Activated CD4-positive, alpha-beta T cell treated with anti-CD3 and anti-CD28 coated beads, Interleukin-2, amount 50 U/mL, for 4 hours (primary cell): ENCODE measurements around the gene SUN3.
A peak's percentile ranks its signal among the peaks of the same experiment; 100 is the strongest.
"Not testable (repeated sequence)": the region's sequence is repeated elsewhere in the genome, so short reads cannot be mapped to it uniquely, and the experiment has no call there.

ENCODE experiments used
- DNase-seq, 2 experiments: peaks; one replicate each; pipeline ENCODE4 v3.0.0-alpha.2; 2020

Gene SUN3

DNA sequence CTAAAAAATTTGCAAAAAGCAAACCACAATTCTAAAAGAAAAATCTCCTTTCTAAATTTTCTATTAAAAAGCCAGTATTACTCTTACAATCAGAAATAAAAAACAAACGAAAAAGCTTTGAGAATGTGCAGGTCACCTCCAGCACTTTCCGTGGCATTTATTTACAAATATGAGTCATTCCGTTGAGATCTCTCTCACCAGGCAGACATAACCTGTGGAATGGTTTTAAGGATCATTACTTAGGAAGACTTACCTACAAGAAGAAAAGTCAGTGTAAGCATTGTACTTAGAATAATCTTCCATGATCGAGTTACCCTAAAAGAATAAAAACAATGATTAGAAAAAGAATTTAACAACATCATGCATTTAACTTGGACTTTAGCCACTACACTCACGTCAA is 3.3 kb downstream of the SUN3 start:
- DNase-seq: no peak

DNA sequence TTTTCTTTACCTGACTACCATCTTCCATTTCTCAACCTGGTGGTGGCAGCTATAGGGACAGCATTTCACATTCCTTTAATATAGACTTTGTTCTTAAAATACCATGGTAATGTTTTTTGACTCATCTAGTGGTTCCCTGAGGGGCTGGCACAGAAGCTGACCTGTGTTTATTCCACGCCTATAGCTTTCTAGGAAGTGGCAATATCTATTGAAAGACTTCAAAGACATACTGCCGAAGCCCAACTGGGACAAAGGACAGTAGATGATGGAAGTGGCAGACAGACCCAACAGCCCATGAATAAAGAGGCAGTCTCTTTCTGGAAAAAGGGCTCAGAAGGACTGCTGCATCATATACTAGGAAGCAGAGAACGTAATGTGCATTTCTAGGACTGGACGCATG is 11.2 kb downstream of the SUN3 start:
- no peak for DNase-seq

DNA sequence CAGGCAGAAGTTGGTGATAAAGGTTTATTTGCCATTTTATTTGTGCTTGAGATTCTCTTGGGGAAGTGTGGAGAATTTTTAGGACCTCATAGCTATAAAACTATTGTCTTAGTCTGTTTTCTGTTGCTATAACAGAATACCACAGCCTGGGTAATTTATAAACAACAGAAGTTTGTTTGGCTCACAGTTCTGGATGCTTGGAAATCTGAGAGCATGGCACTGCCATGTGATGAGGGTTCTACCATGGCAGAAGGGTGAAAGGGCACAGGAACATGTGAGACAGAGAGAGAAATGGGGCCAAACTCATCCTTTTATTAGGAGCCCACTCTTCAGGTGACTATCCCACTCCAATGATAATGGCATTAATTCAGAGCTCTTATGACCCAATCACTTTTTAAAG is 12.3 kb downstream of the SUN3 start:
- DNase-seq: no peak

DNA sequence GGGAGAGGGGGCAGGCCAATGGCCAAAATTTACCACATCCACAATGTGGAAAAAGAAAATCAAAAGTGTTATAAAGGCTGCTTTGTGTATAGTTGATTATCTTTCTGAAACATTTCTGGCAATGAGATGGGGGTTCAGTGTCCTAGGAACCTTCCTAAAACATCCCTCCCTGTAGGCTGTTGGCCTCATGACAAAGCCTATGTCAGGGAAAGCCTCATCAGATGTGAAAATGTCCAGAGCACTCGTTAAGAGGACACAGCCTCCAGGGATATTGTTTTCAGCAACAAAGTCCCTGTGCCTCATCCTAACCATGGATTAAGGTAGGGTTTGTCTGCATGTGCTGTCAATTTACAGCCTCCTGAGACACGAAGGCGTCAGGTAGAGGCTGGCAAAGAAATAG is 17.0 kb downstream of the SUN3 start:
- DNase-seq: no peak

DNA sequence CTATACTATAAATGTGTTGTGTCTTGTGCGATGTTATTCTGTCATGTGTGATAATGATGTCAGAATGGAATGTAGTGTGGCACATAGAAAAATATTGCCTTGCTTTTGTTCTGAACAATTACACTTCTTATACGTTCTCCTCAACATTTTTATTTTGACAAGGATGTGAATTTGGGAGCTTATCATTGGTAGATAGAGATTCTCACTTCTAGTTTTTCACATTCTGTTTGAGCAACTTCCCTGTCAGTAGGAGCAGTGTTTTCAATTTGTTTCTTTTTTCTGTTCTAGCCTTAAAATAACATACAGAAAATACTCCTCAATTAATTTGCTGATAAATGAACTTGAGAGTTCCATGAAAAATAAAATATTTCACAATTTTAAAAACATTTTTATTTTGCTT is 17.6 kb downstream of the SUN3 start:
- no peak for DNase-seq

DNA sequence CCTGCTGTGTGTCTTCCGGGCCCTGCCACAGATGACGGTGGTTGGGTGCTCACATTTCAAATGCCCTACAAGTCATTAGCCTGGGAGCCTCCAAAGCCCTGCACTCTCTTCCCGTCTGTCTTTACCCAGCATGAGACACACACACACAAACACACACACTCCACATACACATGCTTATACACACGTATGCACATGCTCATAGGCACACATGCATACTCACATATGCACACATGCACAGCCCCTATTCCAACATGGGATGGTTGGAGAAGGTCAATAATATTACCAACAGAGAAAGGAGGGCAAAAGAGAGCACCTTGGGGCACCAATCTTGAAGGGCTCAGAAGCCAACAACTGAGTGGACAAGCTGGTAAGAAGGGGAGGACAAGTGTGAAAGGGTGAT is 19.0 kb downstream of the SUN3 start:
- DNase-seq: no peak

DNA sequence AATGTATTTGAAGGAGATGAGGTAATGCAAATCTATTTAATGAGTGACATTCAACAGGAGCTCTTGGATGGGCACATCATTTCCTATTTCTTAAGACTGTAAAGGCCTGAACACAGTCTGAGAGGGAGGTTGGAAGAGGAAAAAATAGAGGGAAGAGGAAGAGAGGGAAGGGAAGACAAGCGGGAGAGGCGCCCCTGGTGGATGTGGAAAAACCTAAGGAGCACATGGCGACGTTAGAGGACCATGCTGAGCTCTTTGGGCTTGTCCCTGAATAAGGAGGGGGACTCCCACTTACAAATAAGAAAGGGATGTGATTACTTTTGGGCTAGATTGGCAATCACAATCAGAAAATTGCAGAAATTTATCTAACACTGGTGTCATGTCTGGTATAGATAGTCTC is 19.6 kb downstream of the SUN3 start:
- no peak for DNase-seq

DNA sequence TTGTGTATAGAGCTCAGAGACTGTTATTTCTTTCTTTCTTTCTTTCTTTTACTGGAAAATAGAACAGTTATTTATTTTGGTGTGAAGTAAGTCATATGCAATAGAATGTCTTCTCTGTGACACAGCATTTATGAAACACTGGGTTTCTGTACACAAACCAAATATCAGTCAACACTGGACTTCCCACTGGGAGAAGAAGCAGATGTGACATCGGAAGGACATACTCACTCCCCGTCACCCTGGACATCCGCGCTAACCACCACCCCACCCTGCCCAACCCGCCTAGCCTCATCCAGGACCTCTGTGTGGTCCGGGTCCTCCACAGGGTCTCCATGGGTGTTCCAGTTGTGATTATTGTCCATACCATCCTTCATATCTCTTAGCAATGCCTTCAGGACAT is 22.0 kb downstream of the SUN3 start:
- DNase-seq: no peak

DNA sequence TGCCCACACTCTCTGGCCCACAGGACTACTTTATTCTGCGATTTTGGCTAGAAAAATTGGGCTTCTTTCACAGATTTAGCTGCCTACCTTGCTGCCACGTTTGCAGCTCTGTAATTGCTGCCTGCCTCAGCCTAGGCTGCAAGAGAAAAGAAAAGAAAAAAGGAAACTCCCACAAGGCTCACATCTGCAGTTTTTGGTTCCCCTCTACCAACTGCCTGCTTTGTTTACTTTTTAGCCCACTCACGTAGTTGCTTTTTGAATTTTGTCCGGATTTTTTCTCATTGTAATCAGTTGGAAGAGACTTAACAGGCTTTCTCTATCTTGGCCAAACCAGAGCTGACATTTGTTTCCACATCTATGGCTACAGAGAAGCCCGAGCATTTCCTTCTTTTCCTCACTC is 24.3 kb downstream of the SUN3 start:
- no peak for DNase-seq

DNA sequence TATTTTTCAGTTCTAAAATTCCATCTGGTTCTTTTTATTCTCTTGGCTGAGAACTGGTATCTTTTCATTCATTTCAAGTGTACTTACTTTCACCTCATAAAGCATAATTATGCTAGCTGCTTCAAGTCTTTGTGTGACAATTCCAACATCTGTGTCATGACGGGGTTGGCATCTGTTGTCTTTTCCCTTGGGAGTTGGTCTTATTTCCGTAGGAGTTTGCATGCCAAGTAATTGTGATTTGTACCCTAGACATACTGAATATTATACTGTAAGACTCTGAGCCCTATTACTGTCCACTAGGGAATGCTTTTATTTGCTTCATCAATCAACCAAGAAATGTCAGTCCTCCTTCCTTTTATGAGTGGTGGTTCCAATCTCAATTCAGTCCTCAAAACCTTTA is 24.9 kb downstream of the SUN3 start:
- DNase-seq: no peak

DNA sequence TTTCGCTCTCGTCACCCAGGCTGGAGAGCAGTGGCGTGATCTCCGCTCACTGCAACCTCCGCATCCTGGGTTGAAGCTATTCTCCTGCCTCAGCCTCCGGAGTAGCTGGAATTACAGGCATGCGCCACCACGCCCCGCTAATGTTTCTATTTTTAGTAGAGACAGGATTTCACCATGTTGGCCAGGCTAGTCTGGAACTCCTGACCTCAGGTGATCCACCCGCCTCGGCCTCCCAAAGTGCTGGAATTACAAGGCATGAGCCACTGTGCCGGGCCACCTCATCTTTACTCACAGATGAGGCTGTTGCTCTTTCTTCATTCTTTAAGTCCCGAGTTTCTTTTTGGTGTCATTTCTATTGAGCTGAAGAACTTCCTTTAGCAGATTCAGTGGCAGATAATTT is 28.7 kb downstream of the SUN3 start:
- not testable (repeated sequence) for DNase-seq

DNA sequence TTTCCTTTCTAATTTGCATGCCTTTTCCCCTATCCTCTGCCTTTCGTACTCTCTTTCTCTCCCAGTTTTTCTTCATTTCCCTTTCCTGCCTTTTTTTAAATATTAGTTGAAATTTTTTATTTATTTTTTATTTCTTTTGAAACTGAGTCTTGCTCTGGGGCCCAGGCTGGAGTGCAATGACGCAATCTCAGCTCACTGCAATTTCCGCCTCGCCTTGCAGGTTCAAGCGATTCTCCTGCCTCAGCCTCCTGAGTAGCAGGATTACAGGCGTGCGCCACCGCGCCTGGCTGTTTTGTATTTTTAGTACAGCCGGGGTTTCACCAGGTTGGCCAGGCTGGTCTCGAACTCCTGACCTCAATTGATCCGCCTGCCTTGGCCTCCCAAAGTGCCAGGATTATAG is 29.5 kb downstream of the SUN3 start:
- no peak for DNase-seq

DNA sequence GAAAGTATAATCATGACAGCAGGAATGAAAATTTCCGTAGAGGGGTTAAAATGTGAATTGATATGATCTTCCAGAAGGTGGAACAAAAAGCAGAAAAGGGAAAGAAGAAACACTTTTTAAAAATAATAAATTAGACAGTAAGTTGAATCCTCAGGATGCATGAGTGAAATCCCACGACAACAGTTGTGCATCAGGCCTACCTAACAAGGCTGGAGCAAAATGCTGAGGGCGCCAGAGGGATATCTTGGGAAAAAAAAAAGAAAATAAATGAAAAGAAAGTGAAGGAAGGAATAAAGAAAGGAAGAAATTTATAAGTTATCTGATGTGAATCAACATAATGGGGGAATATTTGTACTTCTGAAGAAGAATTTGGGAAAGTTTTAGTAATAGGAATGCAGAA is 36.5 kb downstream of the SUN3 start:
- no peak for DNase-seq

DNA sequence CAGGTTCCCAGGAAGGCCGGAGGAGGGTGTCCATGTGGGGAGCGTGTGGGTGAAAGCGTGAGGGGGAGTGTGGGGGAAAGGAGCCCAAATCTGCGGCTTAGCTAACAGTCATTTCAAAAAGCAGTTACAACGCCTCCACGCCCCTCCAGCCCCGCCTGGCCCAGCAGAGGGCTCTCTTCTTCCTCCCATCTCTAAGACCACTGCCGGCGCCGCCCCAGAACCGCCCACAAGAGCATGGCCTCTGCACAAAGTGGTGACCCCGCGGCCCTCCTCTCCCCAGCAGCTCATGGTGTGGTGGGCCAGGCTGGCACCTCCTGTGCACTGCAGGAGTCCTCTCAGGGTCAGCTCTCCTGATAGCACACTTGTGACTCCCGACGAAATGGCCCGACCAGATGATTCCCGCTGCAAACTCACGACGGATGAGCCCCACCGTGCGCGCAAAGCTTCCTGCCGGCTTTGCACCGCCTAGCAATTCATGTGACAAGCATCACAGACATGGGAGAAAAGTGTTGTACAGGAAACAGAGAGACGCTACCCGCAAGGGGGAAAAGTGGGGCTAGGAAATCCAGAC is 37.1 kb downstream of the SUN3 start:
- peak; percentile 83 to 84 for DNase-seq

DNA sequence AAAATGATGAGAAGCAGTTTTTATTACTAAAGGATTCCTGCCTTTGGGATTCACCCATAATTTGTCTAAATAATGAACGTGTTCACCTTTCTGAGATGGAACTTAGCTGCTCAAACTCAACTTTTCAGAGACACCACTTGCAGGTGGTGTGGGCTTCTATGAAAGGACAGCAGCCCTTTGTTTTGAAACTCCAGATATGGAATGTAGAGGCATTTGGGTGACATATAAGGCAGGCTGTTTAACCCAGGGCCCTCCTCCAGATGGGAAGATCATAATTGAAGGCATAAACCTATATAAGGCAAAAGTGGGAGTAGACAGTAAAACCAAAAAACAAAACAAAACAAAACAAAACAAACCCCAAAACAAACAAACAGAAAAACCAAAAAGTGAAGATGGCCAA is 37.6 kb downstream of the SUN3 start:
- no peak for DNase-seq

DNA sequence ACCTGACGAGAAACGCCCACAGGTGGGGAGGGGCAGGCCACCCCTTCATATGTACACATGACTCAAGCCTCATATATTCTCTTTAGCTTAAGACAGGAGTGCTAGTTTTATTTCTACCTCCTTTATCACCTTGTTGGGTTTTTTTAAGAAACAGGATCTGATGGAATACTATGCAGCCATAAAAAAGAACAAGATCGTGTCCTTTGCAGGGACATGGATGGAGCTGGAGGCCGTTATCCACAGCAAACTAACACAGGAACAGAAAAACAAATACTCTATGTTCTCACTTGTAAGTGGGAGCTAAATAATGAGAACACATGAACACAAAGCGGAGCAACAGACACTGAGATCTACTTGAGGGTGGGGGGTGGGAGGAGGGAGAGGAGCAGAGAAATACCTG is 38.3 kb downstream of the SUN3 start:
- DNase-seq: no peak

DNA sequence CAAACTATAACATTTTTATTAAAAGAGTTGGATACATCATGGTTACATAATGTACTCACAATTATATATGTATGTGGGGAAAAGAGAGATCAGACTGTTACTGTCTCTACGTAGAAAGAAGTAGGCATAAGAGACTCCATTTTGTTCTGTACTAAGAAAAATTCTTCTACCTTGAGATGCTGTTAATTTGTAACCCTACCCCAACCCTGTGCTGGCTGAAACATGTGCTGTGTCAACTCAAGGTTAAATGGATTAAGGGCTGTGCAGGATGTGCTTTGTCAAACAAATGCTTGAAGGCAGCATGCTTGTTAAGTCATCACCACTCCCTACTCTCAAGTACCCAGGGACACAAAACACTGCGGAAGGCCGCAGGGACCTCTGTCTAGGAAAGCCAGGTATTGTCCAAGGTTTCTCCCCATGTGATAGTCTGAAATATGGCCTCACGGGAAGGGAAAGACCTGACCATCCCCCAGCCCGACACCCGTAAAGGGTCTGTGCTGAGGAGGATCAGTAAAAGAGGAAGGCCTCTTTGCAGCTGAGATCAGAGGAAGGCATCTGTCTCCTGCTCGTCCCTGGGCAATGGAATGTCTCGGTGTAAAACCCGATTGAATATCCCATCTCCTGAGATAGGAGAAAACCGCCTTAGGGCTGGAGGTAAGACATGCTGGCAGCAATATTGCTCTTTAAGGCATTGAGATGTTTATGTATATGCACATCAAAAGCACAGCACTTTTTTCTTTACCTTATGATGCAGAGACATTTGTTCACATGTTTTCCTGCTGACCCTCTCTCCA is 39.1 kb downstream of the SUN3 start:
- not testable (repeated sequence) for DNase-seq

DNA sequence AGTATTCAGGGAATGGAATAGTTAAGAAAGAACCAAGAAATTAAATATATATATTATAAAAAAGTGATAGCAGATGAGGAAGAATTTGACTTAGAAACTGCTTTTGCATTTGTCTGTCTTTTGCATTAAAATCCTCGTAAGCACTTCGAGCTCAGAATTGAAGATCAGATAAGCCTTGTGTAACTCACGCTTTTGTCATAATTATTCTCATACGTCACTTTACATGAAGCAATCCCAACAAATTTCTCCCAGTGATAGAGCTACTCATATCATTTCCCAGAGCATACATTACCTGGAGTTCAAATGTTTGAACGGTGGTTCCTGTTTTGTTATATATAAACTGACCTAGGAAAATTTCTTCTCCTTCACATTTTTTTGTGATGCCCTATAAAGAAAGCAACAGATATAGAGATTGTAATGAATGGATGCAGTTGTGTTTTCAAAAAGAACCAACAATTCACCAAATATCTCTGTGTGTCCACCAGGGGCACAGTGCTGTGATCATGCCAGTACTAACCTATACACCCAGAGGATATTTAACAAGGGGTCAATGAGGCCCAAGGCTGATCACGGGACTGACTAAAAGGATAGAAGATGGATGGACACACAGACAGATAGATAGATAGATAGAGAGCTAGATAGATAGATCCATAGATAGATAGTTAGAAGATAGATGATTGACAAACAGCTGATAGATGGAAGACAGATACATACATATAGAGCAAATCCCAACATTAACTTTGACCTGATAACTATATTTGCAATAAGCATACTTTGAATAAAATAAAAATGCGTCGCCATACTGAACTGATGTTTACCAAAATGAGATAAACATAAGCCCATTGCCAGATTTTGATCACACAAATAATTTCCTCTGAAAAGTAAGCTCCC is 40.2 kb downstream of the SUN3 start:
- no peak for DNase-seq

DNA sequence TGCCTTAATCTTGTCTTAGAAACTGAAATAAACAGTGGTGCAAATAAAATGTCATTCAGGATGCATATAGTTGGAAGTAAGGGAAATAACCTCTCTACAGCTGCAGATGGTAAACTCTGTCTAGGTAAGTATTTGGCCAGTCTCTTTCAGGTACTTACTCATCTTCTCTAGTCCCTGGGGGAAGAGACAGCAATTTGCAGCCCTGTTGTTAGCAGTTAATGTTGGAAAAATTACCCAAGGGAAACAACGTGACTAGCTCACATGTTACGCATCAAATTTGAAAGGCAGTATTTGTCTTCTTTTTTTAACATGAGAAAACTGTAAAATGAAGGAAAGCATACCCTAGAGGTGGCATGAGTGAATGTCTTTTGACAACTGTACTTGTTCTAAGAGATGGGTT is 46.3 kb downstream of the SUN3 start:
- no peak for DNase-seq

DNA sequence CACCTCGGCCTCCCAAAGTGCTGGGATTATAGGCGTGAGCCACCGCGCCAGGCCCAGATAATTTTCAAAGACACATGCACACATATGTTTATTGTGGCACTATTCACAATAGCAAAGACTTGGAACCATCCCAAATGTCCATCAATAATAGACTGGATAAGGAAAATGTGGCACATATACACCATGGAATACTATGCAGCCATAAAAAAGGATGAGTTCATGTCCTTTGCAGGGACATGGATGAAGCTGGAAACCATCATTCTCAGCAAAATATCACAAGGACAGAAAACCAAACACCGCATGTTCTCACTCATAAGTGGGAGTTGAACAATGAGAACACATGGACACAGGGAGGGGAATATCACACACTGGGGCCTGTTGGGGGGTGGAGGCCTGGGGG is 48.3 kb downstream of the SUN3 start:
- not testable (repeated sequence) for DNase-seq

DNA sequence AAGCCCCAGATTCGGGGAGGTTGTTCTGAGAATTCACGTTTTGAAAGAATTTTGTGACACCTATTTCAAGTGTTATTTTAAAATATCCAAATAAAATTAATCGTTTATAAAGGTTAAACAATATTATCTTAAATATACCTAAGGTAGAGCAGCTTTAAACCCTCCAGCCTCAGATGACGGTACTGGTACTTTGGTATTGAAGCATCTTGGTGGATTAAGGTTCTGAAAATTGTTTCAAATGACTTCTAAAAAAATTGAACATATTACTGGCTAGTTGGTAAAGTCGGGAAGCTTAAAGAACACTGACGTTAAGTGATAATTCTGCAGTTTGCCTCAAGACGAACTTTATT is 49.1 kb downstream of the SUN3 start:
- no peak for DNase-seq

DNA sequence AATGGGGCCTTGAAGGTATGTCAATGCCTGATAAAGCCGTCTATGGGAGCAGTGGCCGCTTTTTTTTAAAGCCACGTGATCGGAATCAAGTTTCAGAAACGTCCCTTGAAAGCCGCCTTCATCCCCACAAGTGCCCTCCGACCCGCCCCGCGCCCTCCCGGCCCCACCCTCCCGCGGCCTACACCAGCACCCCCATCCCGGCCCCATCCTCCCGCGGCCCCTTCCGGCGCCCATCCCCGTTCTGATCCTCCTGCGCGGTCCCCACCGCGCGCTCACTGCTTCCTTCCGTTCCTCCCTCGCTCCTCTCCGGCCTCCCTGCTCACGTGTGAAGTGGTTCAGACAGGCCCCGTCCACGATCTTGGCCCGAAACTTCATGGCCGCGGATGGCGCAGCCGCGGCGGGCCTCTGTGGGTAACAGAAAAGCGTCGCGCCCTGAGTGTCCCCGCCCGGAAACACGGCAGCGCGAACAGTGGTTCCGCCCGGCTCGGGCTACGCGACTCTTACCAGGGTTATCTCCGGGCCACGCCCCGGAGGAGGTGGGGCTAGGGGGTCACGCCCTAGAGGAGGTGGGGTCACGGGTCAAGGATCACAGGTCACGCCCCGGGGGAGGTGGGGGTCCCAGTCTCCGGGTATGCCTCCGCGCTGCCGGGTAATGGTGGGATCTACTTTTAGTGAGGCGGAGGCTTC is 49.6 kb downstream of the SUN3 start, which contains the start of gene HUS1:
TSS of gene HUS1 (minus strand) at position 471 of the 687 bp plus-strand sequence. CDS start at position 375, 96 bp downstream.
- DNase-seq: peak; percentile 95 to 96

DNA sequence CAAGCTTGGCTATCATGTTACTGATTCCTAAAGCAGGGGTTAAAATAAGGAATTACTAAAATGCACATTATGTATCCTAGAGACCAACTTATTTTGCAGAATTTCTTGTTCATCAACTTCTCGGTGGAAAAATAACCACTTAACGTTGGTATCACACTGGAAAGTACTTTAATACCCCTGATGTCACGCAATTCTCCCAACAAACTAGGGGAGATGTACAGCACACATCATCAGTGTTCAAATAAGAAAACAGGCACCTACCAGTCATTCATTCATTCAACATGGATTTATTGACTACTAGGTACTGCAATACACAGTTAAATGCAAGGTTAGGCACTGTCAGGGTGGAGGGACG is 50.1 kb downstream of the SUN3 start:
- DNase-seq: no peak
